ACHN (cell line): Measurements from ENCODE around the gene RBM26.
"Not testable (repeated sequence)": the region's sequence is repeated elsewhere in the genome, so short reads cannot be mapped to it uniquely, and the experiment has no call there.

Experiments used
- DNase-seq: peaks from one replicate; pipeline ENCODE4 v3.0.0-alpha.2; 2015
- in situ Hi-C: cut with HindIII; loops from 2 replicates; pipeline ENCODE4 v1.10.0; 2017; ENCODE audit warnings: low sequenced_read_pairs, low pct_ligation_motif_present, low pct_unique_long_range_greater_than_20kb

Gene RBM26

GRCh38 chr13:79297128-79297527, 108.9 kb downstream of the RBM26 start:
- no peak for DNase-seq
- in situ Hi-C loops = no loop called here

- DNase-seq = no peak
- in situ Hi-C loops = no loop called here
Observed at GRCh38 chr13:79295906-79296706, 109.9 kb downstream of the RBM26 start.

- in situ Hi-C loops = no loop called here
- no peak for DNase-seq
Observed at GRCh38 chr13:79290595-79291244, 115.3 kb downstream of the RBM26 start.

GRCh38 chr13:79289571-79289970, 116.5 kb downstream of the RBM26 start:
- no peak for DNase-seq
- in situ Hi-C loops = no loop called here

GRCh38 chr13:79287939-79288795, 117.9 kb downstream of the RBM26 start:
- in situ Hi-C loops = no loop called here
- no peak for DNase-seq

GRCh38 chr13:79285159-79285558, 120.9 kb downstream of the RBM26 start:
- in situ Hi-C loops = no loop called here
- no peak for DNase-seq

GRCh38 chr13:79283742-79284141, 122.3 kb downstream of the RBM26 start:
- in situ Hi-C loops = no loop called here
- DNase-seq = no peak

- no peak for DNase-seq
- in situ Hi-C loops = no loop called here
Observed at GRCh38 chr13:79282976-79283375, 123.1 kb downstream of the RBM26 start.

GRCh38 chr13:79282508-79282907, 123.5 kb downstream of the RBM26 start:
- in situ Hi-C loops = no loop called here
- DNase-seq = no peak

GRCh38 chr13:79281339-79281747, 124.7 kb downstream of the RBM26 start:
- no peak for DNase-seq
- in situ Hi-C loops = no loop called here

GRCh38 chr13:79279735-79280134, 126.3 kb downstream of the RBM26 start:
- DNase-seq, in situ Hi-C loops: not testable (repeated sequence)

- in situ Hi-C loops = no loop called here
- no peak for DNase-seq
Observed at GRCh38 chr13:79273045-79273444, 133.0 kb downstream of the RBM26 start.

GRCh38 chr13:79271616-79272015, 134.4 kb downstream of the RBM26 start:
- DNase-seq = no peak
- in situ Hi-C loops = no loop called here

- DNase-seq = no peak
- in situ Hi-C loops = no loop called here
Observed at GRCh38 chr13:79270859-79271258, 135.2 kb downstream of the RBM26 start.
